Stimulated activated naive CD8-positive, alpha-beta T cell treated with anti-CD3 and anti-CD28 coated beads, Interleukin-15, Interleukin-2, amounts not matched to agents 100 U/mL and 50 U/mL, for 24 hours (primary cell): ENCODE data around the gene CELSR1.

Experiments
- ATAC-seq: fragments of 150-1000 bp; cut with Tn5 transposase; one replicate; pipeline ENCODE4 v1.10.0; 2021
- DNase-seq: peaks from one replicate; pipeline ENCODE4 v3.0.0; 2021

The CELSR1 gene

DNA sequence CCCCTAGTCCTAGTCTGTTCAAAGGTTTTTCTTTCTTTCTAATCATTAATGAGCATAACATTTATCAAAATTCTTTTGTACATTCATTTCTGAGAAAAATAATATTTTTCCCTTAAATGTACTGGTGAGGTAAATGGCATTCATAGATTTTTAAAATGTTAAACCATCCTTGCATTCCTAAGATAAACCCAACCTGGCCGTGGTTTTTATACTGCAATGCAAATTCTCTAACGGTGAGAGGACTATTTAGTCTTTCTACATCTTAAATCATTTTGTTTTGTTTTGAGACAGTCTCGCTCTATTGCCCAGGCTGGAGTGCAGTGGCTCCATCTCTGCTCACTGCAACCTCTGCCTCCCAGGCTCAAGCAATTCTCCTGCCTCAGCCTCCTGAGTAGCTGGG lies 161.3 kb downstream of the CELSR1 start:
- ATAC-seq, result no peak
- no peak for DNase-seq

DNA sequence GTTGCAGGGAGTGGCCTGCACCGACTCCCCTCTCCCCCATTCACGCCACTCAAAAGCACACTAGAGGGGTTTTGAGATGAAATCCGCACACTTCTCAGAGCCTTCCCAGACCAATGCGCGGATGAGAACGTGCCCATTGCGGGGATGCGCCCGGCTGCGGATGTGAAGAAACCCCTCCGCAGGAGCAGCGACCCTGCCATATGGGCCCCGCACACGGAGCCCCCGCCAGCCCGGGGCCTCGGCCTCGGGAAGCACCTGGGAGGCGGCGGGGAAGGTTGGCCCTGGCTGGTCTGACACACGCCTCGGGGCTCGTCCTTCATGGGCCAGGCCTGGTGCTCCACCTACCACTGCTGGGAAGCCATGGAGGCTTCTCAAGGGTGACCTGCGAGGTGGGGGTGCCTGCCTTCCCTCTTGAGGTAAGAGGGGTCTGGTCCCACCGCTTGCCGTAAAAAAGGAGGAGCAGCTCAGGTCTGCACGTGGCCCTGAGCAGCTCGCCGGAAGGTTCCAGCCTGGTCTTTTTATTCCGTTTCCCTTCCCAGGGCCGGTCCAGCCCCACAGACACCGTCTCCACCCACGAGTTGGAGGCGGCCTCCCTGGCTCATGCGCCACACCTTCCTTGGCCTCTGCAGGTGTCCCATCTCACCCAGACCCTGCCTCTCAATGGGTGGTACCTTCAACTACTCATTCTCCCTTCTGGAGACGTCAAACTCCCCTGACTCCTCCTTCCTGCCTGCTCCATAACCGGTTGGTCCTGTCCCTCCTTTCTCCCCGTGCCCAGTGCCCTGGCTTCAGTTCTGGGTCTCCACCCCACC lies 162.6 kb downstream of the CELSR1 start:
- DNase-seq, result no peak

DNA sequence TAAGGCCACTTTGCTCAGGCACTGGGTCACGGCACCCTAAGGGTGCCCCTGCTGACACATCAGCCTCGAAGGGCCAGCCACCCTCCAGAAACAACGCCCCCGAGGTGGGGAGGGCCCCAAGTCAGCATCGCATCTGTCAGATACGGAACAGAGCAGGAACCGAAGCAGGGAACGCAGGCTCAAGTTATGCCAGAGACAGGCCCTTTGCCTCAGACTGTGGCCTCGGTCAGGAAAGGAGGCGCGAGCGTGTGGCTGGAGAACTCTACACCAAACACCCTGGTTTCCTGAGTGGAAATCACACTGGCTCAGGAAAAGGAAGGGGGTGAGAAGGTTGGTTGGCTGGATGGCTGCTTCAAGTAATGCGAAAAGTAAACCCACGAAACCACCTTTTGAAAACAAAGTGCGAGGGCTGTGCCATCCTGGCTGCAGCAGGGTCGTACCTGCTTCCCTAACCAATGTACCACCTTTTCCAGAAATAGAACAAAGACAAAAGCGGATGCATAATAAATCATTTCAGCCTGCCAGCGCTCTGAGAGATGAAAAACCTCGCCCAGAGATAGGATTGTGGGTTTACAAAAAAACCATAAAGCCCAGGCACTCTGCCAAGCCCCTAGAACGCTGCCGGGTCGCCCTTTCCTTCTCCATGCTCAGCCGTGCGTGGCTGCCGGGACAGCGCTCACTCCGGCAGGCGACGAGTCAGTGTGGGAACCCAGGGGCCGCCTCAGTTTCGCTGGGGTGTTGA lies 163.3 kb downstream of the CELSR1 start:
- no peak for DNase-seq
- ATAC-seq, result peak; percentile 16

More for the DNA sequence above, 162.6 kb downstream of the CELSR1 start:
- no peak for ATAC-seq

DNA sequence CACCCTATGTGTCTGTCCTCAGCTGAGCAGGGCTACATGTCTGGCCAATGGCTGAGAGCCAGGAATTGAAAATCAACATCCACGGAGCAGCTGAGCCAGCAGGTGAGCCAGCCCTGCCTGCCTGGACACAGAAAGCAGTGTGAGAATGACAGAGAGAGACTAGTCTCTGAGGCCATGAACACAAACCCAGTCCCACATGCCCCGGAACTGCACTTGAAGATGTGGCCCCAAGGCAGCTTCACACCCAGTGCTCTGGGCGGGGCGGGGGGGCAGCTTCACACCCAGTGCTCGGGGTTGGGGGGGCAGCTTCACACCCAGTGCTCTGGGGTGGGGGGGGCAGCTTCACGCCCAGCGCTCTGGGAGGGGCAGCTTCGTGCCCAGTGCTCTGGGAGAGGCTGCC lies 164.3 kb downstream of the CELSR1 start:
- no peak for ATAC-seq
- no peak for DNase-seq

DNA sequence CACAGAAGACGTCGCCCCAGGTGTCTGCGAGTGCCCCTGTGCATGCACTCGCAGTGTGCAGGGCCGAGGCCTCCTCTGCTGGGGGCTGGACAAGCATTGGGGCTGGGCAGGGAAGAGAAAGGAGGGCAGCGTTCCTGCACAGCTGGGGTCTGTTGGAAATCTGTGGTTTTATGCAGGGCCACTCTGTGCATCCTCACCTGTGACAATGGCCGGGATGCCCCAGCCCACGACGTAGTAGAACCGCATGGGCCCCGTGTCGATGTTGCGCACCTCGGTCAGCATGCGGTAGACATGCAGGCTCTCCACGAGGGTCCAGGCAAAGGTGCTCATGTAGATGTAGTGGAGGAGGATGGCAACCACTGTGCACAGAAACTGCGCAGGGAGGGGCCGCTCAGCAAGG lies 164.7 kb downstream of the CELSR1 start:
- ATAC-seq, result no peak

DNA sequence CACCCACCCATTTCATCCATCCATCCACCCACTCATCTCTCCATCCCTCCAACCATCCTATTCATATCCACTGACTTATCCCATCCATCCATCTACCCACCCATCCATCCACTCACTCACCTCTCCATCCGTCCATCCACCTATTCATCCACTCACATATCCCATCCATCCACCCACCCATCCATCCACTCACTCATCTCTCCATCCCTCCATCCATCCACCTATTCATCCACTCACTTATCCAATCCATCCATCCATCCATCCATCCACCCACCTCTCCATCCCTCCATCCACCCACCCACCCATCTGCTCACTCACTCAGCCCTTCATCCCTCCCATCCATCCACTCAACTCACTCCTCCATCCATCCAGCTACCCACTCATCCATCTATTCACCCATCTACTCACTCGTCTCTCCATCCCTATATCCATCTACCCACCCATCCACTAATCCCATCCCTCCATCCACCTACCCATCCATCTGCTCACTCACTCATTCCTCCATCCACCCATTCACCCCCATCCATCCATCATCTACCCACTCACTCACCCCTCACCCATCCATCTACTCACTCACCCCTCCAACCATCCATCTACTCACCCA lies 165.7 kb downstream of the CELSR1 start:
- ATAC-seq, result no peak
- no peak for DNase-seq

More for the DNA sequence above, 164.7 kb downstream of the CELSR1 start:
- DNase-seq, result no peak

DNA sequence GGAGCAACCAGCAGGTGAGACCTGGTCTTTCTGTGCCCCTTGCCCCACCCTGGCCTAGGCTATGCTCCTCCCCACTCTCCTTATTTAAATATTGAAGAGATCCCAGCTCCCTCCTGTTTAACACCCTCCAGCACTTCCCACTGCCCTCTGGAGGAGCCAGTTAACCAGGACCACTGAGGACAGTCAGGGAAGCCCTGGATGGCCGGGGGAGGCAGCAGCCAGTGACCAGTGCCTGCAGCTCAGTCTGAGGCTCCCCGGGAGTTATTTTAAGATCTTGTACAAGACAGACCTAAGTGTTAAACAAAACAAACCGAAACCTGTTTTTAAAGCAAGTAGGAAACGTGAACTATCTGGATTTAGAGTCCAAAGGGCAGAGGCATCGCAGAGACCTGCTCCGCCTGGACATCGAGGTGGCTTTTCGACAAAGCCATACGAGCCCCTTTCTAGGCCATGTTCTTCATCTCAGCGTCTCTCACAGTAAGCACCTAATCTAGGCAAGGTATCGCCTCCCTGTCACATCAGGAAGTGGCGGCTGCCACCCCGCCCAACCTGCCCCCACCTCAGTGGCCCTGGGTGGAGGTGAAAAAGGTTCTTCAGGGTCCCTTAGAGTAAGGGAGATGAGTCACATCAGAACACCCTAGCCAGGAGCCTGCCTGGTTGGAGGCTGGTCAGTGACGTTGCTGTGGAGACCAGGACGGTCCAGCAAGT lies 166.7 kb downstream of the CELSR1 start:
- ATAC-seq (no peak), DNase-seq (no peak)

DNA sequence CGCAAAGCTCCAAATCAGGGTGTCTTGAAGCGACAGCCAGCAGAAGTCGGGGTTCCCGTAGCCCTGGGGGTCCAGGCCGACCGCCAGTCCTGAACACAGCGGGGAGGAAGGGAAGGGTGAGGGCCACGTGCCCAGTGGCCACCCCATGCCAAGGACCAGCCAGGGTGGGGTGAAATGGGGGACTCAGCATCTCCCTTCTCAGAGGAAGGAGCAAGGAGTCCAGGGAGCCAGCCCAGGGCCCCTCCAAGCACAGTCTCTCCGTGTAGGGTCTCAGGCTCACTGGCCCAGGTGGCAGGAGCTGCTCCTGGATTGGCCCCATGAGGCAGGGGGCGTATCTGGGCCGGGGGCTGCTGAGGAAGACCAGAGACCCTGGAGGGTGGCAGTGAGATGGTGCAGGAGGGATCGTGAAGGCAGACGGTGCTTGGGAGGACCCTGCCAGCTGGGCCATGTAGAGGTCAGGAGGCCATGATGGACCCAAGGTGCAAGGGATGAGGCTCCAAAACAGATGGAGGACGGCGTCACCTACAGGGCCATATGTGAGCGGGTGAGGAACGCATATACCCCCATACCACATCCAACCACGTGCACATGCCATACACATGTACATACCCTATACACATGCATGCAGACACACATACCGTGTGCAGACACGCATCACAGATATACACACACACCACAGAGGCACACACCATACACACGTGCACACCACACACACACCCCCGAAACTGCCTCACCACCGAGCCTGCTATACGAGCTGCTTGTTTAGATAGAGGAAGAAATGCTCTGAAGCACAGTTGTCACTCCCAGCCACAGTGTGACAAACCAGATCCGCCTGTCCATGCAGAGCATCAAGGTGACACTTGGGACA lies 167.5 kb downstream of the CELSR1 start:
- DNase-seq (no peak), ATAC-seq (no peak)

DNA sequence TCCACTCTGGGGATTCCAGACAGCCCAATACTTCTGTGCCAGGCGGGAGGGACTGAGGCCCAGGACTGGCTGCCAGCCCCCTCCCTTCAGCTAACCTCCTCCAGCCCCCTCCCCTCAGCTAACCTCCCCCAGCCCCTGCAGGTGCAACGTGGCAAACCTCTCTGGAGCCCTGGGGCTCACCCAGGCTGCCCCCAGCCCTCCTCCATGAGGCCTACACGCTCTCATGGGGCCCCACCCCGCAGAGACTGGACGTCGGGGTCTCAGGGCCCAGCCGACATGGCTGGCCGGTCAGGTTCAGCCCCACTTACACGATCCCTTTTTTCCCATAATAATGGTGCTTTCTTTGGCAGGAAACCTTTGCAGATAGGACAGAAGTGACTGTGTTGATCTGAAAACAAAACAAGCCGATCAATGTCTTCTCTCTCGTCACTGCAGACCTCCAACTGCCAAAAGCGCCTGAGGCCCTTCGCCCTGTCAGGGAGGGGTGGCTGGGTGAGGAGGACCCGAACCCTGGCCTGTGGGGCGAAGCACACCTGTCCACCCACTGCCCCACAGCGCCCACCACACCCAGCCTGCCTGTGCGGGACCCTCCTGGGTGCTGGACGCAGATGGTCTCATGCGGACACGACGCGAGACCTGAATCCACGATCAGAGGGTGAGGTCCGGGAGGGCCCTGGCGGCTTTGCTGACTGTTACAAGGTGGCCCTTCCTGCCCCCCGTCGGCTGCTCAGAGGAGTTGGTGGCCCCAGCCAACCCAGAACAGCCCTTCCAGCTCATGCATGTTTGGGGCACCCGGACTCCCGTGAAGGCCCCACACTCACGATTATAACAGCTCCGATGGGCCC lies 168.3 kb downstream of the CELSR1 start:
- ATAC-seq (no peak), DNase-seq (no peak)

DNA sequence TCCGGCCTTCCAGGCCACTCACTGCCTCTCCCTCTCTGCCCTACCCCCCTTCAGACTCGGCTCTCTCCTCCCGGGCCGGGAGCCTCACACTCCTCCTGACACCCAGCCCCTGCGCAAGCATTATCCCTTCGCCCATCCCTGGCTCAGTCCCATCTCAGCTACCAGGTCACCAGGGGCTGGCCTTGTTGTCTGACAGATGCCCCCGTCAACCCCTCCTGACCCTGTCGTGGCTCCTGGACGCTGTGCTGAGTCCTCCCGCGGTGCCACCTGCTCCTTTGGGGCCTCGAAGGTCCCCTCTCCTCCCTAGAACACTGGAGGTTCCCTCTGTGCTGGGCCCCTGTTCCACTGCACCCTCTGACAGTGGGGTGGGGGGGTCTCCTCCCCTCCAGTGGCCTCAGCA lies 169.0 kb downstream of the CELSR1 start:
- DNase-seq, result no peak
- ATAC-seq, result no peak

DNA sequence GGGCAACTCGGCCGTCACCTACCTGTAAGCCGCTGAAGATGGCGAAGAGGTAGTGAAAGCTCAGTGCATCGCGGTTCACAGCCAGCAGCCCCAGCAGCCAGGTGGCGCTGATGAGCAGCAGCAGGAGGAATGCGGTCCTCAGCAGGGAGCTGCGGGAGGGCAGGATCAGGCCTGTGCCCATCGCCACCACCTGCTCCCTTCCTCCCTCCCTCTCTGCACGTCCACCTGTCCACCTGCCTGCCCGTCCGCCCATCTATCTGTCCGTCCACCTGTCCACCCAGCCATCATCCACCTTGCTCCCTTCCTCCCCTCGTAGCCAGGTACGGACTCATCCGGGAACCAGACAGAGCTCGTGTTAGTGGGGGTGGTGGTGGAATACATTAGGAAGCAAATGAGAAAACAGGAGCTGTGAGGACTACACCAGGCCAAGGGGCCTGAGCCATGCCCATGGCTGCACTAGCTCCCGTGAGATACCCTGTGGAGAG lies 169.7 kb downstream of the CELSR1 start:
- DNase-seq, result peak; percentile 84
- peak; percentile 53 for ATAC-seq

DNA sequence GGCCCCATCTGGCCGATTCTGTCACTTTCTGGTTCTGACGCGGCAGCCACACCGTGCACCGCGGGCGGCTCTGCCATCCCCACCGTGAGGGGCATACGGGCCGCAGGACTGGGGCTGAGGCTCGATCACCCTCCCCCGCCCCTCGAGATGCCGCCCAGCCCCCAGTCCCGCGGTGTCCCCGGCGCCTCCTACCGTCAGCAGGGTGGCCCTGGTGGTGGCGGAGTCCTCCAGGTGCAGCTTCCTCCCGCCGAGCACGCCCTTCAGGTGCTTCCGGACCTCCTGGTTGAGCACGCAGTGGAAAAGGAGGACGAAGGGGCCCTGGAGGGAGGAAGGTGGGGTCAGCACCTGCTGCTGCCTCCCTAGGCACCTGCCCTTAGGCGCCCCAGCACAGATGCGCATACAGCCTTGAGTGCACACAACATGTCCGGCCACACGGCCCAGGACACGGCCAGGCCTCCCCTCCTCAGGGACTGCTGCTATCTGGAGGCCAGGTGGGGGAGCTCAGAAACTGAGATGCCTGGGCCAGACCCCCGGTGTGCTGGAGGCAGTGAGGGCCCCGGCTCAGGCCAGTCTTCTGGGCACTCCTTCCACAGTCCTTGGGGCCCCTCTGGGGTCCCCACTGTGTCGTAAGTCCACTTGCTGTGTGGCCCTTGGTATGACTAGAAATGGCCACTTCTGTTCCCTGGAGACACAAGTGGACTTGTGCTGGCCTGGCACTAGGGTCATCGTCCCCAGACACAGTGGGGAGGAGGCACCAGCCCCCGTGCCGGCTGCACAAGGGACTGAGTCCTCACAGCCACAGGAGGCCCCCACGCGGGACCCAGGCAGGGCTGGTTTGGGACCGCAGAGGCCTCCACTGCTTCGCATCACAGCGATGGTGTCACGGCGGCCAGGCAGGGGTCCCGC lies 170.4 kb downstream of the CELSR1 start:
- ATAC-seq (peak; percentile 15), DNase-seq (no peak)

DNA sequence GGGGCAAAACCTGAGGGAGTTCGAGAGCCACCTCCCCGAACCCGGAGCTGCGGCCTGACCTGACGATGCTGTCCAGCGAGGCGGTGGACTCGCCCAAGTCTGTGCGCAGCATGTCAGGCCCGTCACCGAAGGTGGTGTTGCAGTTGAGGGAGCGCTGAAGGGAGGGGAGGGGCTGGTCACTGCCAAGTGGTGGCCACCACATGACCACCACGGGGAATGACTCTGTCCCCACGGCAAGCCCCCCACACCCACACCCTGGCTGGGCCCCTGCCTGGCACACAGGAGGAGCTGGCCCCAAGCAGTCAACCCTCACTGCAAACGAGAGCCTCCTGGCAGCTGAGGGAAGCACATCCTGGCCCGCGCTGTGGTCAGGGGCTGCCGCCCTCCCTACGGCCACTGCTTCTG lies 171.1 kb downstream of the CELSR1 start:
- DNase-seq (no peak), ATAC-seq (no peak)

DNA sequence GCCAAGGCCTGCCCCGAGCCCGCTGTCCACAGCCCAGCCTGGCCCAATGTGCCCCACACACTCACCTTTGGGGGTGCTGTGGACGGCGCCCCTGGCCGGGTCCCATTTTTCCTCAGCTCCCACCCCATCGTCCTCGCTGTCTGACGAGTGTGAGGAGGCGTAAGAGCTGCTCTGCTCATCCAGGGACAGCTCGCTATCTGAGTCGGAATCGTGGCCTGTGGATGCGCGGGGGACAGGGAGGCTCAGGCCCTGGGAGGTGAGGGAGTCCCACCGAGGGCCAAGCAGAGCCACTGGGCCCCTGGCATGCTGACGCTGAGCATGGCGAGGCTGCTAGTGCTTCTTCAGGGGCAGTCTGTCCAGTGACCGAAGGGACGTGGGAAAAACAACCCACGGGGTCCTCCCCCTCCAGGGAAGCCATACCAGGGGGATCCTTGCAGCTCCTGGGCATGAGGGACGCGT lies 172.2 kb downstream of the CELSR1 start:
- ATAC-seq (no peak), DNase-seq (no peak)

DNA sequence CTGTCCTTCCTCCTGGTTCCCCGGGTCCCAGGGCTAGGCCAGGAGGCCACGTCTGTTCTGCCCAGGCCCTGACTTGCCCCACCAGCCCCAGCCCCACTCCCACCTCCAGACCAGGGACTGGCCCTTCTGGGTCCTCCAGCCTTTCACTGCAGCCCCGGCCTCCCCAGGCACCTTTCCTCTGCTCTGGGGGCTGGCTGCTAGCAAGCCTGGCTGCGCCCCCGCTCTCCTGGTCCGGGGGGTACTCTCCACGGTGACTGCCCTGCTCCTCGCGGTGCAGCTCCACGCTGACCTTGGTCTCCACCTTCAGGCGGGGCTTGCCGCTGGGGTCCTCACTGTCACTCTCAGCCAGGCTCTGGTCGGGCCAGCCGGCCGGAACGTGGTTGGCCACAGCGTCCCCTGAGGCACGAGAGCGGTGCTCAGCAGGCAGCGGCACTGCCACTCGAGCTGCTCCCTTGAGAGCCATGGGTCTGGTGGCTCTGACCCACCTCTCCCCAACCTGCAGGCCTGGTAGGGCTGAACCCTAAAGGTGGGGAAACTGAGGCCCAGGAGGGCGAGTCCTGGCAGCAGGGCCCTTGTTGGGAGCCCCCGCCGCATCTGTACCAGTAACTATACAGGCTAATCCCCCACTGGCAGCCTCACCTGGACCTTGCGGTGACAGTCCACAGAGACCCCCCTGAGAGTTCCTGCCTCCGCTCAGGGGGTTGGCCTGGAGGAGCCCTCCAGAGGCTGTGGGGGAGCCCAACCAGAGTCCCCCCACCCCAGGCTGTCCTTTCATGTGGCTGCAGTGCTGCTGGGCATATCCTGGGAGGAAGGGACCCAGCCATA lies 172.9 kb downstream of the CELSR1 start:
- ATAC-seq (no peak), DNase-seq (no peak)

DNA sequence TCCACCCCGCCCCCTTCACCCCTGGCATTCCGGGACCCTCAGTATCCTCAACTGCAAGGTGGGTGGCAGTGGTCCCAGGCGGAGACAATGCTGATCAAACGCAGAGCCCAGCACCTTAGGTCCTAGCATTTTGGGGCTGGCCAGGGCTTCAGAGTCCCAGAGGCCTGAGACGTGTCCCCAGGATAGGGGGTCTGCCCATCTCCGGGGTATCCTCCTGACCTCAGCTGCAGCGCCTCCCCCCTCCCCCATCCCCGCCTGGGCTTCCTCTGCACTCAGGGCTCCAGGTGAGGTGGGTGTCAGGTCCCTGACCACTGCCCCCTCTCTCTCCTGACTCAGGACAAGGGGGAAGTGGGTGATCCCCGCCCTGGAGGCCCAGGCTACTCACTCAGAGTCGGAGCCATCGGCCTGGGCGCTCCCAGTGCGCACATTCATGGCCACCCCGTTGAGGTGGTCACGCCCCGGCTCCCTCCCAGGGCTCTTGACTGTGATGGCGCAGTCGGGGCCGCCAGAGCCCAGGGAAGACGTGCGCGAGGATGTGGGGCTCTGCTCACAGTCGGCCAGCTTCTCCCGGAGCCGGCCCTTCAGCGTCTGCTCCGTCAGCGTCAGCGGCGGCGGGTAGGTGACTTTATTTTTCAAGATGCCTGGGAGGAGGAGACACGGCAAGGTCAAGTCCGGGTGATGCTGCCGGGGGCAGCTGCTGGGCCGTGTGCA lies 173.7 kb downstream of the CELSR1 start:
- ATAC-seq (no peak), DNase-seq (no peak)

DNA sequence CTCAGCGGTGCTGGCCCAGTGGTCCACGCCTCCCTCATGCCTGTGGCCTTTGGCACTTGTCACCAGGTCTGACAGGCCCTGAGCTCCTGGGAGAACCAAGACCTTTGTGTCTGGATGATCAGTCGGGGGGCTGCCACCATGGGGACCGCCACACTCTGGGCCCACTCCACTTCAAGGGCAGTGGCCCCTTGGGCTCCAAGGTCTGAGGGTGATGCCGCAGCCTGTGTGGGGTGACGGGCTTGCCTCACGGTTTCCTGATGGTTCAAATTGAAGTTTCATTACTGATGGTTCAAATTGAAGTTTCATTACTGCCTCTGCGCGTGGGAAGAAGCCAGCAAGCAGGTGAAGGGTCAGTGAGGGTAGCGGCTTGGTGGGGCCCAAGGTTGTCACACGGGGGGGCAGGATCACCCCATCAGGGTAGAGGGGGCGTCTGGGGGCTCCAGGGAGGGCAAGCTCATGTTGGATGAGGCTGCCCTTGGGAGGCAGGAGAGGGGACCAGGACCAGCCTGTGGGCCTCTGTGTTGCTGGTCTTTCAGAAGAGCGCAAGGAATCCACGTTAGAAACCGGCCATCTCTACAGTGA lies 174.4 kb downstream of the CELSR1 start:
- no peak for ATAC-seq
- no peak for DNase-seq
